ENCODE data around the gene RAPGEF5.

DNA sequence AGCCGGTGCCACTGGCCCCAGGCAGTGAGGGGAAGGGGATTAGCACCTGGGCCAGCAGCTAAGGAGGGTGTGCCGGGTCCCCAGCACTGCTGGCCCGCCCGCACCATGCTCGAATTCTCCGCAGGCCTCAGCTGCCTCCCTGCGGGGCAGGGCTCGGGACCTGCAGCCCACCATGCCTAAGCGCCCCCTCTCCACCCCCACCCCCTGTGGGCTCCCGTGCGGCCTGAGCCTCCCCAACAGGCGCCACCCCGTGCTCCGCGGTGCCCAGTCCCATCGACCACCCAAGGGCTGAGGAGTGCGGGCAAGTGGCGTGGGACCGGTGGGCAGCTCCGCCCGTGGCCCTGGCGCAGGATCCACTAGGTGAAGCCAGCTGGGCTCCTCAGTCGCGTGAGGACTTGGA lies 266.4 kb downstream of the RAPGEF5 start:
- TF ChIP-seq EZH2 (IDR thresholded peaks at IDR 0.05; ENCODE audit: borderline replicate concordance, low read length) = no peak
- TF ChIP-seq, protein P1, sequence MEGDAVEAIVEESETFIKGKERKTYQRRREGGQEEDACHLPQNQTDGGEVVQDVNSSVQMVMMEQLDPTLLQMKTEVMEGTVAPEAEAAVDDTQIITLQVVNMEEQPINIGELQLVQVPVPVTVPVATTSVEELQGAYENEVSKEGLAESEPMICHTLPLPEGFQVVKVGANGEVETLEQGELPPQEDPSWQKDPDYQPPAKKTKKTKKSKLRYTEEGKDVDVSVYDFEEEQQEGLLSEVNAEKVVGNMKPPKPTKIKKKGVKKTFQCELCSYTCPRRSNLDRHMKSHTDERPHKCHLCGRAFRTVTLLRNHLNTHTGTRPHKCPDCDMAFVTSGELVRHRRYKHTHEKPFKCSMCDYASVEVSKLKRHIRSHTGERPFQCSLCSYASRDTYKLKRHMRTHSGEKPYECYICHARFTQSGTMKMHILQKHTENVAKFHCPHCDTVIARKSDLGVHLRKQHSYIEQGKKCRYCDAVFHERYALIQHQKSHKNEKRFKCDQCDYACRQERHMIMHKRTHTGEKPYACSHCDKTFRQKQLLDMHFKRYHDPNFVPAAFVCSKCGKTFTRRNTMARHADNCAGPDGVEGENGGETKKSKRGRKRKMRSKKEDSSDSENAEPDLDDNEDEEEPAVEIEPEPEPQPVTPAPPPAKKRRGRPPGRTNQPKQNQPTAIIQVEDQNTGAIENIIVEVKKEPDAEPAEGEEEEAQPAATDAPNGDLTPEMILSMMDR (conservative IDR thresholded peaks at IDR 0.05 in 1 of 2, IDR thresholded peaks at IDR 0.05 in 1 of 2; ENCODE audit: extremely low read depth in 1 of 2, insufficient read depth in 1 of 2, low read depth in 1 of 2, low read length in 2 of 2) = no peak
